ENCODE results near the gene OR2B2.

Gene OR2B2

DNA sequence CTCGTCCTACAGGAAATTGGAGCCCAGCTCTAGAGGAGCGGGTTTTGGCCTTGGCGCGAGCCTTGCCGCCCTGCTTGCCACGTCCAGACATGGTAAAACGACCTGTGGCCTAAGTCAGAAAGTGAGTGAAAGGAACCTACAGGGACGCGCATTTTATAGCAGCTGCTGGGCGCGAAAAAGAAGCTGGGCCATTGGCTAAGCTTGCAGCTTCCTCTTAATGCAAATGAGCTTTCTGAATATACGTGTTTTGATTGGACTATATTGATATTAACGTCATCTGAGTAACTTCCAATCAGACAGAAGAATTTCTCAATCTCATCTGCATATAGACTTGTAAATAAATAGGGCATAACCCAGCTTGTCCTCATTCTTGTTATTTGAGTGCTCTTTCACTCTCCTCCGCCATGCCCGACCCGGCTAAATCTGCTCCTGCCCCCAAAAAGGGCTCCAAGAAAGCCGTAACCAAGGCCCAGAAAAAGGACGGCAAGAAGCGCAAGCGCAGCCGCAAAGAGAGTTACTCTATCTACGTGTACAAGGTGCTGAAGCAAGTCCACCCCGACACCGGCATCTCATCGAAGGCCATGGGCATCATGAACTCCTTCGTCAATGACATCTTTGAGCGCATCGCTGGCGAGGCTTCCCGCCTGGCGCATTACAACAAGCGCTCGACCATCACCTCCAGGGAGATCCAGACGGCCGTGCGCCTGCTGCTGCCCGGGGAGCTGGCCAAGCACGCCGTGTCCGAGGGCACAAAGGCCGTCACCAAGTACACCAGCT, 18.9 kb downstream of the OR2B2 start:
- DNase-seq: peak; percentile 98

DNA sequence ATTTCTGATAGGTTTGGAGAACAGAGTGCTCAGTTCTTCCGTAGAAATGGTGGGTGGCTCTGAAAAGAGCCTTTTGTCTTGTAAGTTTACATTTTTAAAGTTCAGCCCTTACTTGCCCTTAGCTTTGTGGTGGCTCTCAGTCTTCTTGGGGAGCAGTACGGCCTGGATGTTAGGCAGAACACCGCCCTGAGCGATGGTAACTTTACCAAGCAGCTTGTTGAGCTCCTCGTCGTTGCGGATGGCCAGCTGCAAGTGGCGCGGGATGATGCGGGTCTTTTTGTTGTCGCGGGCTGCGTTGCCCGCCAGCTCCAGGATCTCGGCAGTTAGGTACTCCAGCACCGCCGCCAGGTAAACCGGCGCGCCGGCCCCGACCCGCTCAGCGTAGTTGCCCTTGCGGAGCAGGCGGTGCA, 19.5 kb downstream of the OR2B2 start:
- no peak for DNase-seq

GRCh38 chr6:27891320-27891875, 20.8 kb downstream of the OR2B2 start:
- DNase-seq: no peak

- DNase-seq: peak; percentile 97
Measured at GRCh38 chr6:27890445-27891319, 21.5 kb downstream of the OR2B2 start.

DNA sequence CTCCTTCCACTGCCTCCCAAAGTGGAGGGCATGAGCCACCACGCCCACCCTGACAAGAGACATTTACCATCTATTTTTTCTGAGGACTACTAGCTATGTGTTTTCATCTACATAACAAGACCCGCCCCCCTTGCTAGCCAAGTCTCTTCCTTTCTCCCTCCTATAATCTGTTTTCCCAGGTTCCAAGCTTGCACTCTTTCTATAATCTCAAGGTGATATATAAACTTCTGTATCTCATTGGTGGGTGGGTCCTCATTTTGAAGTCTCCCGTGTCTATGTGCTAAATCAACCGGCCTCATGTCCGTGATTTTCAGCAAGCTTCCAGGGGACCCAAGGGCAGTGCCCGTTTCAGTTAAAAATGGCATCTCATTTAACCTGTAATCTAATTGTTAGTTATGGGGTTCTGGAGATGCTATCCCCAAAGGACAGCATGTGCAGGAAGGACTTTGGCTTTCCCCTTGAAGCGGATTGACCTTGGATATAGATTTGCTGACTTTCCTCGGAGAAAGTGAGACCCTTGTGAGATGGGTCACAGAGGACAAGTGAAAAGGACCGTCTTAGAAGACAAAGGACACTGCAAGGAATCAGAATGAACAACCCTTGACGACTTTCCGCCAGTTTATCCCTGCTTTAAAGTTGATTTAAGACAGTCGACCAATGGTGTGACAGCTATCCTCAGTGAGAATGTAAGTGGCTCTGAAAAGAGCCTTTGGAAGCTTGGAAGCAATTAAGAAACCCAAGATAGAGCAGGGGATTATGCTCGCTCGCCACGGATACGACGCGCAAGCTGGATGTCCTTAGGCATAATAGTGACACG, 22.4 kb downstream of the OR2B2 start:
- DNase-seq: peak; percentile 84

DNA sequence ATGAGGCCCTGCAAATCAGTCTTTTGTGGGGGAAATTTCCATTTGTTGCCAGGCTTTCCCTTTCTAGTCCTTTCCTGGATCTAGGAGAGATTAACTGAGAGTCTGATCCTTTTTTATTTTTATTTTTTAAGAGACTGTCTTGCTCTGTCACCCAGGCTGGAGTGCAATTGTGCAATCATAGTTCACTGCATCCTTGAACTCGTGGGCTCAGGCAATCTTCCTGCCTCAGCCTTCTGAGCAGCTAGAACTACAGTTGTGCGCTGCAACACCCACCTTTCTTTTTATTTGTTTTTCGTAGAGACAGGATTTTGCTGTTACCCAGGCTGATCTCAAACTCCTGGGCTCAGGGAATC, 22.9 kb downstream of the OR2B2 start:
- DNase-seq: no peak

DNA sequence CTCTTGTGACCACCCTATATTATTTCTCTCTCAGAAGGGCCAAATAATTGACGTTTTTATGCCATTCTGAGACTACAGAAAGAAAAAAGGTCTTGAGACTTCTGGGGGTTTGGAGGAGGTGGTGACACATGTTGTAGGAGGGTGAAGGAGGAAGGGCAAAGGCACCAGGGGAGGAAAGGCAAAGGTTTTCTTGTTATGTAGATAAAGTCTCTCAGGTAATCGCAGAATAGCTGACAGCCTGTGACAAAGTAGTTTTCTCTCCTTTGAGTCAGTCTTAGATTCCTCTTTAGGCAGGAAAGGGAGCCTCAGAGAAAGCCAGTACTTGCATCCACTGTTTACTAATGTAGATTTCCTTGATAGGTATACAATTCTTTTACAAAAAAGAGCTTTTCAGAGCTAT, 23.6 kb downstream of the OR2B2 start:
- no peak for DNase-seq

DNA sequence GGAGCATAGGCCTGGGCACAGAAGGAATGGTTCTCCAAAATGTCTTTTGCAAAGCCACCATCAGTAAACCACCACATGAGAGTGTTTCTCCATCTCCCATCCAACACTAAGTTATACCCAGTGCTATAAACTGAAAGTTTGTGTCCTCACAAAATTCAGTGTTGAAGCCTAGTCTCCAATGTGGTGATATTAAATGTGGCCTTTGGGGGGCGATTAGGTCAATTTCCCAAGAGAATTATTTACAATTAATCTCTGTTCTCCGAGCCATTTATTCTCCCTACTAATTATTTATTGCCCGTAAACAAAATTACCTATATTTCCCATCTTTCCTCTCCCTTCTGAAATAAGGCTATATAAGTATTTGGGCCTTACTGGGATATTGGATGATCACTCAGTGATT, 26.1 kb downstream of the OR2B2 start:
- DNase-seq: no peak

DNA sequence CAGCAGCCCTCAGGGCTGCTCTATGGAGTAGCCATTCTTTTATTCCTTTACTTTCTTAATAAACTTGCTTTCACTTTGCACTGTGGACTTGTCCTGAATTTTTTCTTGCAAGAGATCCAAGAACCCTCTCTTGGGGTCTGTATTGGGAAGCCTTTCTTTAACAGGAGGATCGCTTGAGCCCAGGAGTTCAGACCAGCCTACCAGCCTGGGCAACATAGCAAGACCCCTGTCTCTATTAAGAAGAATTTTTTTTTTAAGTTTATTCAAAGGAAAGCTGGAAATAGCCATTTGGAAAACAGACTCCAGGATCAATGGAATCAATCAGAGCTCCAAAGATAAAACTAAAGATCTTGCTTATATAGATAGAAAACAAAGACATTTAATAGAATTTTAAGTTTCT, 29.1 kb downstream of the OR2B2 start:
- no peak for DNase-seq

DNA sequence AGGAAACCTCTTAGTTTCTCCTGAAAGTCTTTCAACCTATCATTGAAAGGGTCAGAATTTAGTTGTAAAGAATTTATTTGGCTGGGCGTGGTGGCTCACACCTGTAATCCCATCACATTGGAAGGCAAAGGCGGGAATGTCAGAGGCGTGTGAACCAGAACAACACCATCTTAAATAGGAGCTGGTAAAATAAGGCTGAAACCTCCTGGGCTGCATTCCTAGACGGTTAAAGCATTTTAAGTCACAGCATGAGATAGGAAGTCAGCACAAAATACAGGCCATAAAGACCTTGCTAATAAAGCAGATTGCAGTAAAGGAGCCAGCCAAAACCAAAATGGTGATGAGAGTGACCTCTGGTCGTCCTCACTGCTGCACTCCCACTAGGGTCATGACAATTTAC, 29.6 kb downstream of the OR2B2 start:
- no peak for DNase-seq

DNA sequence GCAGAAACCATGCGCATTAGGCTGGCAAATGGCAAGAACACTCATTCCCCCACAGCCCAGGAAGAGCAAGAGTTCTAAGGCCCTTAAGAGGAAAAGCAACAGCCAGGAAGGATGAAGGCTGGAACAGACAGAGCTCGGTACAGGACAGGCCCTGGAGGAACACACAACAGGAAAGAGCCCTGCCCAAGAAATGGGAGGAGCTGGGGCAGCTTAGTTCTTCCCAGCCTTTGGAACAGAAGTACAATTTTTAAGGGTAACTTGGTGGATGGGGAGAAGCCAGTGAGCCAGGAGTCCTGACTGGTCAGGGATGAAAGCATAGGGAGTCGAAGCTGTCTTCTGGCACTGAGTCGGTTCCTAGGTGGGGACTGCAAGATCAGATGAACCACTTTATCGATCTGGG, 32.4 kb downstream of the OR2B2 start:
- peak; percentile 22 for DNase-seq

- DNase-seq: no peak
Measured at GRCh38 chr6:27874016-27874415, 38.2 kb downstream of the OR2B2 start.

- peak; percentile 96 for DNase-seq
Measured at GRCh38 chr6:27873021-27873940, 38.9 kb downstream of the OR2B2 start.

DNA sequence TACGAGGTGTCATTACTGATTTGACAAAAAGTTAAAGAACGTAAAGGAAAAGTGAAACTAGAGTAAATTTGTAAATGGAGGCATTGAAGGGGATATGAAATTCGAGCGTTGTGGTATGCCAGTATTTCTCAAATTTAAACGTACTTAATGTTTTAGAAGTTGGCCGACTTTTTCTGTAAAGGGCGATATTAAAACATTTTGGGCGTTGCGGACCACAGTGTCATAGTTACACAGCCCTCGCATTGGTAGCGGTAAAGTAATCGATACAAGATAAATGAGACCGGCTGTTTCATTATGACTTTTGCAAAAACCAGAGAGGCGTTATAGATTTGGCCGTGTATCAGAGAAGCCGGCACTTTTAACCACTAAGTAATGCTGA, 39.6 kb downstream of the OR2B2 start:
- peak; percentile 76 for DNase-seq

GRCh38 chr6:27871924-27872638, 40.1 kb downstream of the OR2B2 start:
- DNase-seq: peak; percentile 98

DNA sequence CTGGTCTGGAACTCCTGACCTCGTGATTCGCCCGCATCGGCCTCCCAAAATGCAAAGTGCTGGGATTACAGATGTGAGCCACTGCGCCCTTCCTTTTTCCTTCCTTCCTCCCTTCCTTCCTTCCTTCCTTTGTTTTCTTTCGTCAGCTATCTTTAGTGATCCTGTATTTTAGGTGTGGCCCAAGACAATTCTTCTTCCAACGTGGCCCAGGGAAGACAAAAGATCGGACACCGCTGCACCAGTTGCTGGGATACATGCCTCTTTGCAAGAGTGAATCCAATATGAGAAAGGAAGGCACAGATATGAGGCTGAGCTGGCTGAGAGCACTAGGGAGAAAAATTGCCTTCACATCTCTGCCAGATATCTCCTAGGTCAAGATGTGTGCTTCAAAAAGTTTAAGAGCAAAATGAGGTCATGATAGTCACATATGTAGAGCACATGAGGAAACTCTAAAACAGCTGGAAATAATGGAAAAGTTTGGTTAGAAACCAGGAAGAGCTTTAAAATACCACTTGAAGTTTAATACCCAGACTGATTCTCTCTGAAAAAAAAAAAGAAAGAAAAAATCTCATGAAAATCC, 41.8 kb downstream of the OR2B2 start:
- DNase-seq: no peak

DNA sequence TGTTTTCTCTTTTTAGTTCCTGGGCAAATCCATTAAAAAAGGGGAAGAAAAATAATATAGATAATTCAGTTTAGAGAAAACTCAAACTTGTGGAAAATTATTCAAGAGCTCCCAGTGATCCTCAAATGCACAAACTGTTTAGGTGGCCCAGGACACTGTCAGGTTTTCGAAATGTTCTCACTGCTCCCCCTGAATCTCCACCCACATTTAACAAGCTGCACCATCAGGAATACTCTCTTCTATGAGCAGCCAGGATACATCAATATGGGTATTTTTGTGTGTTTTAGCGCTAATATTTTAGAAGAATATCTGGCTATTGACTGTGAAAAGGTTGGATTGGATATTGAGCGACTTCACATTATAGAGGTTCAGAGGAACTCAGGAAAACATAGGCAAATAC, 43.9 kb downstream of the OR2B2 start:
- DNase-seq: no peak

DNA sequence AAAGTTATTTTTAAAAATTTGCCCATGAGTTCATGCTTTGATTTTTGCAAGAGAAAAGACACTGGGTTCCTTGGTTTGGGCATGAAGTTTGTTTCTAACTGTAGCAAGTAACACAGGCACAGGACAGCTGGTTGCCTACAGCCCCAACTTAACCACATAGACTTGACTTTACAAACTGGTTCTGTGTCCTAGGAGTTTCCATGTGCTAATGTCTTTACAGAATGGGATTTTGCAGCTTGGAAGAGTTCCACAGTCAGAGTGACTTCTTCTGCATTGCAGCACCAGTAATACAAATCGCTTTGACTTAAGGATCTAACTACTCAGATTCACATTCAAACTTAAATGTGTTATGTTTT, 44.3 kb downstream of the OR2B2 start:
- peak; percentile 18 for DNase-seq

DNA sequence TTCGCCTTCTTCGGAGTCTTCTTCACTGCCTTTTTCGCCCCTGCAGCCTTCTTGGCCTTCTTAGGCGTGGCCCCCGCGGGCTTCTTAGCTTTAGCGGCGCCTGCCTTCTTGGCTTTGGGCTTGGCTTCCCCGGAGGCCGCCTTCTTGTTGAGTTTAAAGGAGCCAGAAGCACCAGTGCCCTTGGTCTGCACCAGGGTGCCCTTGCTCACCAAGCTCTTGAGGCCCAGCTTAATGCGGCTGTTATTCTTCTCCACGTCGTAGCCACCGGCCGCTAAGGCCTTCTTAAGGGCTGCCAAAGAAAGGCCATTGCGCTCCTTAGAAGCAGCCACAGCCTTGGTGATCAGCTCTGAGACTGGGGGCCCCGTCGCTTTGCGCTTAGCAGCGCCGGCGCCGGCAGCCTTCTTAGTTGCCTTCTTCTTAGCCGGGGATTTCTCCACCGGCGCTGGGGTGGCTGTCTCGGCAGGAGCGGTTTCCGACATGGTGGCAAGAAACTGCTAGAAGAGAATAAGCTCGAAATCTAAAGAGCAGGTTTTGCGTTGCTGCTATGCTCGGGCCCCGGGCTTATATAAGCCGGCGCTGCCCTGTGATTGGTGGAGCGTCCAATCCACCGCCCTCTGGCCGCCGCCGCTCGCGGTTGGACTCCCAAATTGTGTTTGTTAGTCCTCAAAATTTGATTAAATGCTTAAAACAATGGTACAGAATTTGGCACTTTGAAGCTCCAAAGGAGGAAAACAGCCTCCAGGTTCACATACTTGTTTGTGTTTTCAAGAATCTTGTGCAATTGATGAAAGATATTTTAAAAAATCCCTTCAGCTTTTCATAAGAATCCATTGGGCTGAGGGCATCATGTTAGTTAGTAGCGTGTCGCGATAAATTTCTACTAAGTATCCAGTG, 44.9 kb downstream of the OR2B2 start:
- DNase-seq: peak; percentile 93
